Effector memory CD4-positive, alpha-beta T cell (primary cell): ENCODE measurements around the gene RAC2.
A peak's percentile ranks its signal among the peaks of the same experiment; 100 is the strongest.
"Not testable (repeated sequence)": the region's sequence is repeated elsewhere in the genome, so short reads cannot be mapped to it uniquely, and the experiment has no call there.

Experiments
- DNase-seq, 3 donors: peaks; one replicate each; pipeline ENCODE4 v3.0.0-alpha.2; 2020
- H3K27ac ChIP-seq: 2 replicates; pipeline ENCODE4 v1.7.0; 2013; ENCODE audit warnings: mild to moderate bottlenecking, low read length, moderate library complexity; ENCODE audit not compliant: insufficient read depth, poor library complexity, severe bottlenecking
- H3K27me3 ChIP-seq: replicated peaks from 2 replicates; pipeline ENCODE4 v1.7.0; 2013; ENCODE audit warnings: mild to moderate bottlenecking, low read length; ENCODE audit not compliant: insufficient read depth, control insufficient read depth, poor library complexity, severe bottlenecking
- H3K36me3 ChIP-seq: 2 replicates; pipeline ENCODE4 v1.7.0; 2013; ENCODE audit warnings: mild to moderate bottlenecking, low read length, moderate library complexity; ENCODE audit not compliant: control insufficient read depth, insufficient read depth
- H3K4me1 ChIP-seq: 2 replicates; pipeline ENCODE4 v1.7.0; 2013; ENCODE audit warnings: low read length, mild to moderate bottlenecking; ENCODE audit not compliant: control insufficient read depth, insufficient read depth, poor library complexity, severe bottlenecking
- H3K4me3 ChIP-seq: 2 replicates; pipeline ENCODE4 v1.7.0; 2013; ENCODE audit warnings: low read length, low read depth, mild to moderate bottlenecking; ENCODE audit not compliant: insufficient read depth, poor library complexity, severe bottlenecking
- H3K9me3 ChIP-seq: 2 replicates; pipeline ENCODE4 v1.7.0; 2013; ENCODE audit warnings: mild to moderate bottlenecking, low read length, moderate library complexity; ENCODE audit not compliant: control insufficient read depth

The RAC2 gene

GRCh38 chr22:37258005-37258752 lies 14.1 kb upstream of the RAC2 start:
- no peaks in the 10 kb centered on the region for H3K9me3 ChIP-seq
- no peak for DNase-seq
- no peaks in the 10 kb centered on the region for H3K36me3 ChIP-seq
- H3K27ac ChIP-seq: no peak overlapping the region
- no peak overlapping the region for H3K4me3 ChIP-seq
- H3K27me3 ChIP-seq: no peaks in the 10 kb centered on the region
- peaks cover 16% of the 10 kb centered on the region for H3K4me1 ChIP-seq

- no peaks in the 10 kb centered on the region for H3K36me3 ChIP-seq
- no peak overlapping the region for H3K27ac ChIP-seq
- DNase-seq: no peak
- no peak overlapping the region for H3K4me3 ChIP-seq
- no peaks in the 10 kb centered on the region for H3K9me3 ChIP-seq
- peaks cover 16% of the 10 kb centered on the region for H3K4me1 ChIP-seq
- no peaks in the 10 kb centered on the region for H3K27me3 ChIP-seq
Measured at GRCh38 chr22:37256075-37256726, 12.1 kb upstream of the RAC2 start.

- no peak overlapping the region for H3K27ac ChIP-seq
- no peaks in the 10 kb centered on the region for H3K27me3 ChIP-seq
- DNase-seq: no peak
- H3K4me3 ChIP-seq: no peak overlapping the region
- peaks cover 10% of the 10 kb centered on the region for H3K4me1 ChIP-seq
- no peaks in the 10 kb centered on the region for H3K36me3 ChIP-seq
- H3K9me3 ChIP-seq: no peaks in the 10 kb centered on the region
Measured at GRCh38 chr22:37255558-37256006, 11.5 kb upstream of the RAC2 start.

GRCh38 chr22:37254867-37255233 lies 10.8 kb upstream of the RAC2 start:
- H3K4me1 ChIP-seq: peaks cover 6% of the 10 kb centered on the region
- no peak overlapping the region for H3K4me3 ChIP-seq
- no peak for DNase-seq
- H3K36me3 ChIP-seq: no peaks in the 10 kb centered on the region
- H3K27ac ChIP-seq: no peak overlapping the region
- no peaks in the 10 kb centered on the region for H3K27me3 ChIP-seq
- no peaks in the 10 kb centered on the region for H3K9me3 ChIP-seq

- H3K27me3 ChIP-seq: no peaks in the 10 kb centered on the region
- no peak overlapping the region for H3K27ac ChIP-seq
- no peaks in the 10 kb centered on the region for H3K36me3 ChIP-seq
- H3K9me3 ChIP-seq: no peaks in the 10 kb centered on the region
- DNase-seq: no peak
- no peak overlapping the region for H3K4me3 ChIP-seq
- peaks cover 1% of the 10 kb centered on the region for H3K4me1 ChIP-seq
Measured at GRCh38 chr22:37254209-37254866, 10.3 kb upstream of the RAC2 start.

- no peak overlapping the region for H3K27ac ChIP-seq
- DNase-seq: no peak
Measured at GRCh38 chr22:37253126-37253660, 9.1 kb upstream of the RAC2 start.

GRCh38 chr22:37251836-37252235 lies 7.8 kb upstream of the RAC2 start:
- not testable (repeated sequence) for H3K27me3 ChIP-seq, H3K27ac ChIP-seq, DNase-seq, H3K36me3 ChIP-seq, H3K9me3 ChIP-seq, H3K4me3 ChIP-seq, H3K4me1 ChIP-seq

More at GRCh38 chr22:37253126-37253660, 9.1 kb upstream of the RAC2 start:
- Histone ChIP-seq H3K27me3 (no peaks in the 10 kb centered on the region), H3K4me3 (no peak overlapping the region), H3K4me1 (no peaks in the 10 kb centered on the region), H3K9me3 (no peaks in the 10 kb centered on the region), H3K36me3 (no peaks in the 10 kb centered on the region)

GRCh38 chr22:37249986-37250385 lies 5.9 kb upstream of the RAC2 start:
- Histone ChIP-seq H3K27me3 (no peaks in the 10 kb centered on the region), H3K4me3 (no peak overlapping the region), H3K36me3 (no peaks in the 10 kb centered on the region), H3K9me3 (no peaks in the 10 kb centered on the region), H3K4me1 (peaks cover 3% of the 10 kb centered on the region), H3K27ac (no peak overlapping the region)
- DNase-seq: no peak

- no peaks in the 10 kb centered on the region for H3K36me3 ChIP-seq
- no peaks in the 10 kb centered on the region for H3K27me3 ChIP-seq
- H3K4me1 ChIP-seq: peaks cover 12% of the 10 kb centered on the region
- no peak for DNase-seq
- H3K27ac ChIP-seq: no peak overlapping the region
- no peaks in the 10 kb centered on the region for H3K9me3 ChIP-seq
- H3K4me3 ChIP-seq: no peak overlapping the region
Measured at GRCh38 chr22:37248251-37248650, 4.2 kb upstream of the RAC2 start.

- H3K9me3 ChIP-seq: no peaks in the 10 kb centered on the region
- no peak for DNase-seq
- H3K27me3 ChIP-seq: no peaks in the 10 kb centered on the region
- H3K4me3 ChIP-seq: no peak overlapping the region
- peaks cover 26% of the 10 kb centered on the region for H3K4me1 ChIP-seq
- peaks cover 2% of the 10 kb centered on the region for H3K36me3 ChIP-seq
- H3K27ac ChIP-seq: peak overlapping the region; percentile 87
Measured at GRCh38 chr22:37245740-37246139, 1.7 kb upstream of the RAC2 start.
